ENCODE measurements around the gene RALGAPA2. TPM values are rescaled to one million over a fixed set of nuclear protein-coding genes. Genes with fewer than 3 reads are reported as not detected.
"Not testable (repeated sequence)": the region's sequence is repeated elsewhere in the genome, so short reads cannot be mapped to it uniquely, and the experiment has no call there.

Gene RALGAPA2
- total RNA-seq, 1 experiment from 2014 or later, result 13.4 TPM

DNA sequence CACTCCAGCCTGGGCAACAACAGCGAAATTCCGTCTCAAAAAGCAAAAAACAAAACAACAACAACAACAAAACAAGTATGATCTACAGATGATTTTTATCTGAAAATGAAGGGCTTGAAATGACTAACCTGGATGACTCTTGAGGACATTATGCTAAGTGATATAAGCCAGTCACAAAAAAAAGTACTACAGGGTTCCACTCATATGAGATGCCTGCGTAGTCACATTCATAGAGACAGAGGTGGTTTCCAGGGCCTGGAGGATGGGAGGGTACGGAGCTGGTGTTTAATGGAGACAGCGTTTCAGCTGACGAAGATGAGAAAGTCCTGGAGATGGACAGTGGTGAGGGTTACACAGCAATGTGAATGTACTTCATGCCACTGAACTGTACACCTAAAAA lies 352.8 kb downstream of the RALGAPA2 start:
- POLR2A ChIA-PET, result no interaction called here

GRCh38 chr20:20358801-20359200 lies 353.6 kb downstream of the RALGAPA2 start:
- H3K4me1 ChIP-seq (ENCODE audit: control insufficient read depth, insufficient read depth, low read length), result no peaks in the 10 kb centered on the region
- peaks cover 24% of the 10 kb centered on the region for H3K27me3 ChIP-seq (ENCODE audit: control insufficient read depth, insufficient read depth, low read length)
- TF ChIP-seq SIN3A (IDR thresholded peaks at IDR 0.05; ENCODE audit: borderline replicate concordance, insufficient read depth, low read depth, low read length), result no peak
- TF ChIP-seq CTCF (IDR thresholded peaks at IDR 0.05), result no peak
- no peak for TF ChIP-seq TCF7L2 (IDR thresholded peaks at IDR 0.05; ENCODE audit: low read depth, low read length)
- TF ChIP-seq, protein P1, sequence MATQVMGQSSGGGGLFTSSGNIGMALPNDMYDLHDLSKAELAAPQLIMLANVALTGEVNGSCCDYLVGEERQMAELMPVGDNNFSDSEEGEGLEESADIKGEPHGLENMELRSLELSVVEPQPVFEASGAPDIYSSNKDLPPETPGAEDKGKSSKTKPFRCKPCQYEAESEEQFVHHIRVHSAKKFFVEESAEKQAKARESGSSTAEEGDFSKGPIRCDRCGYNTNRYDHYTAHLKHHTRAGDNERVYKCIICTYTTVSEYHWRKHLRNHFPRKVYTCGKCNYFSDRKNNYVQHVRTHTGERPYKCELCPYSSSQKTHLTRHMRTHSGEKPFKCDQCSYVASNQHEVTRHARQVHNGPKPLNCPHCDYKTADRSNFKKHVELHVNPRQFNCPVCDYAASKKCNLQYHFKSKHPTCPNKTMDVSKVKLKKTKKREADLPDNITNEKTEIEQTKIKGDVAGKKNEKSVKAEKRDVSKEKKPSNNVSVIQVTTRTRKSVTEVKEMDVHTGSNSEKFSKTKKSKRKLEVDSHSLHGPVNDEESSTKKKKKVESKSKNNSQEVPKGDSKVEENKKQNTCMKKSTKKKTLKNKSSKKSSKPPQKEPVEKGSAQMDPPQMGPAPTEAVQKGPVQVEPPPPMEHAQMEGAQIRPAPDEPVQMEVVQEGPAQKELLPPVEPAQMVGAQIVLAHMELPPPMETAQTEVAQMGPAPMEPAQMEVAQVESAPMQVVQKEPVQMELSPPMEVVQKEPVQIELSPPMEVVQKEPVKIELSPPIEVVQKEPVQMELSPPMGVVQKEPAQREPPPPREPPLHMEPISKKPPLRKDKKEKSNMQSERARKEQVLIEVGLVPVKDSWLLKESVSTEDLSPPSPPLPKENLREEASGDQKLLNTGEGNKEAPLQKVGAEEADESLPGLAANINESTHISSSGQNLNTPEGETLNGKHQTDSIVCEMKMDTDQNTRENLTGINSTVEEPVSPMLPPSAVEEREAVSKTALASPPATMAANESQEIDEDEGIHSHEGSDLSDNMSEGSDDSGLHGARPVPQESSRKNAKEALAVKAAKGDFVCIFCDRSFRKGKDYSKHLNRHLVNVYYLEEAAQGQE (IDR thresholded peaks at IDR 0.05; ENCODE audit: insufficient read depth in 1 of 2, low read depth in 2 of 2, low read length in 1 of 2), result no peak
- no peak for TF ChIP-seq POLR2AphosphoS5 (IDR thresholded peaks at IDR 0.05; ENCODE audit: low read depth, low read length)
- intact Hi-C loops (cut with micrococcal nuclease; ENCODE audit: unreplicated experiment), result no loop called here
- CTCF ChIA-PET, result no interaction called here
- no peak overlapping the region for H3K4me3 ChIP-seq (ENCODE audit: low read depth in 2 of 2, low read length in 2 of 2)
- no TSS peak for BruUV-seq (replicated peaks)
- in situ Hi-C loops (cut with HindIII; ENCODE audit: low pct_unique_long_range_greater_than_20kb, low sequenced_read_pairs), result no loop called here
- no peaks in the 10 kb centered on the region for H3K9me3 ChIP-seq (ENCODE audit: control insufficient read depth, insufficient read depth, low read depth, low read length)
- H3K27ac ChIP-seq (ENCODE audit: low read length), result no peak overlapping the region
- ATAC-seq, result no peak
- POLR2A ChIA-PET, result interaction anchor here (0.6 kb wide), 1 partner anchor 1745 kb away, joined by 3 read pairs; no protein-coding TSS in a partner anchor
- DNase-seq (ENCODE audit: low read depth, low spot score), result no peak
- no peaks in the 10 kb centered on the region for H3K36me3 ChIP-seq (ENCODE audit: control insufficient read depth, insufficient read depth, low read length)

More for the DNA sequence above, 352.8 kb downstream of the RALGAPA2 start:
- H3K9me3 ChIP-seq (ENCODE audit: control insufficient read depth, insufficient read depth, low read depth, low read length), result no peaks in the 10 kb centered on the region
- DNase-seq (ENCODE audit: low read depth, low spot score), result no peak
- no peaks in the 10 kb centered on the region for H3K4me1 ChIP-seq (ENCODE audit: control insufficient read depth, insufficient read depth, low read length)
- BruUV-seq (replicated peaks), result no TSS peak
- in situ Hi-C loops (cut with HindIII; ENCODE audit: low pct_unique_long_range_greater_than_20kb, low sequenced_read_pairs) (no loop called here), intact Hi-C loops (cut with micrococcal nuclease; ENCODE audit: unreplicated experiment) (loop anchor here (2.0 to 10.0 kb wide), 2 partner anchors 209 to 275 kb away; no protein-coding TSS in a partner anchor)
- H3K36me3 ChIP-seq (ENCODE audit: control insufficient read depth, insufficient read depth, low read length), result no peaks in the 10 kb centered on the region
- no peak for ATAC-seq
- CTCF ChIA-PET, result no interaction called here
- TF ChIP-seq SIN3A (IDR thresholded peaks at IDR 0.05; ENCODE audit: borderline replicate concordance, insufficient read depth, low read depth, low read length) (no peak), POLR2AphosphoS5 (IDR thresholded peaks at IDR 0.05; ENCODE audit: low read depth, low read length) (no peak), TCF7L2 (IDR thresholded peaks at IDR 0.05; ENCODE audit: low read depth, low read length) (no peak), CTCF (IDR thresholded peaks at IDR 0.05) (no peak)
- TF ChIP-seq, protein P1 (IDR thresholded peaks at IDR 0.05; ENCODE audit: insufficient read depth in 1 of 2, low read depth in 2 of 2, low read length in 1 of 2), result no peak
- H3K4me3 ChIP-seq (ENCODE audit: low read depth in 2 of 2, low read length in 2 of 2), result no peak overlapping the region
- H3K27ac ChIP-seq (ENCODE audit: low read length), result no peak overlapping the region
- peaks cover 28% of the 10 kb centered on the region for H3K27me3 ChIP-seq (ENCODE audit: control insufficient read depth, insufficient read depth, low read length)

DNA sequence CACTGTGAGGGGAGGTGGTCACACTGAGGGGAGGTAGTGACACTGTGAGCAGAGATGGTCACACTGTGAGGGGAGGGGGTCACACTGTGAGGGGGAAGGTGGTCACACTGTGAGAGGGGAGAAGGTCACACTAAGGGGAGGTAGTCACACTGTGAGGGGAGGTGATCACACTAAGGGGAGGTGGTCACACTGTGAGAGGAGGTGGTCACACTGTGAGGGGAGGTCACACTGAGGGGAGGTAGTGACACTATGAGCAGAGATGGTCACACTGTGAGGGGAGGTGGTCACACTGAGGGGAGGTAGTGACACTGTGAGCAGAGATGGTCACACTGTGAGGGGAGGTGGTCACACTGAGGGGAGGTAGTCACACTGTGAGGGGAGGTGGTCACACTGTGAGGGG lies 356.9 kb downstream of the RALGAPA2 start:
- H3K27me3 ChIP-seq (ENCODE audit: control insufficient read depth, insufficient read depth, low read length); H3K36me3 ChIP-seq (ENCODE audit: control insufficient read depth, insufficient read depth, low read length); POLR2A ChIA-PET; H3K4me1 ChIP-seq (ENCODE audit: control insufficient read depth, insufficient read depth, low read length); DNase-seq (ENCODE audit: low read depth, low spot score); intact Hi-C loops (cut with micrococcal nuclease; ENCODE audit: unreplicated experiment); CTCF ChIA-PET; ATAC-seq; in situ Hi-C loops (cut with HindIII; ENCODE audit: low pct_unique_long_range_greater_than_20kb, low sequenced_read_pairs); H3K27ac ChIP-seq (ENCODE audit: low read length); H3K4me3 ChIP-seq (ENCODE audit: low read depth in 2 of 2, low read length in 2 of 2); H3K9me3 ChIP-seq (ENCODE audit: control insufficient read depth, insufficient read depth, low read depth, low read length); BruUV-seq (replicated peaks): not testable (repeated sequence)

Measured in Panc1 (cell line).